Erythroblast (primary cell): ENCODE measurements around the gene CLCNKA.

Source experiments
- DNase-seq, 2 experiments: peaks; one replicate each; lab custom pipeline; 2025; lab: John Stamatoyannopoulos, UW
- GATA1 ChIP-seq: IDR thresholded peaks from 2 replicates; pipeline ENCODE4 v1.6.1; 2011; ENCODE audit warnings: low read depth, mild to moderate bottlenecking, control low read depth, low read length, moderate library complexity
- POLR2A ChIP-seq: IDR thresholded peaks from 2 replicates; pipeline ENCODE4 v1.6.1; 2011; ENCODE audit warnings: mild to moderate bottlenecking, low read length

CLCNKA gene

GRCh38 chr1:16009030-16009460 is 12.8 kb upstream of the CLCNKA start:
- DNase-seq: peak; percentile 66 to 84
- TF ChIP-seq GATA1 (no peak), POLR2A (no peak)

GRCh38 chr1:16009678-16010077 is 12.2 kb upstream of the CLCNKA start:
- no peak for DNase-seq
- TF ChIP-seq GATA1 (no peak), POLR2A (no peak)

- DNase-seq: no peak
- no peak for TF ChIP-seq POLR2A
- TF ChIP-seq GATA1: no peak
Observed at GRCh38 chr1:16010837-16011236, 11.0 kb upstream of the CLCNKA start.

GRCh38 chr1:16011936-16012589 is 9.8 kb upstream of the CLCNKA start:
- TF ChIP-seq GATA1: no peak
- no peak for TF ChIP-seq POLR2A
- no peak for DNase-seq

- peak; percentile 36 to 40 for DNase-seq
Observed at GRCh38 chr1:16012590-16013219, 9.1 kb upstream of the CLCNKA start.

GRCh38 chr1:16013220-16013907 is 8.5 kb upstream of the CLCNKA start:
- DNase-seq: peak; percentile 18 to 31
- TF ChIP-seq POLR2A (no peak), GATA1 (no peak)

More at GRCh38 chr1:16012590-16013219, 9.1 kb upstream of the CLCNKA start:
- TF ChIP-seq GATA1 (no peak), POLR2A (no peak)

- DNase-seq: no peak
- TF ChIP-seq POLR2A (no peak), GATA1 (no peak)
Observed at GRCh38 chr1:16013908-16014258, 8.0 kb upstream of the CLCNKA start.

GRCh38 chr1:16014509-16015482 is 7.0 kb upstream of the CLCNKA start:
- DNase-seq: no peak
- TF ChIP-seq GATA1 (no peak), POLR2A (no peak)

GRCh38 chr1:16015491-16015890 is 6.3 kb upstream of the CLCNKA start:
- TF ChIP-seq POLR2A (no peak), GATA1 (no peak)
- no peak for DNase-seq

GRCh38 chr1:16015960-16016901 is 5.6 kb upstream of the CLCNKA start:
- DNase-seq: no peak

GRCh38 chr1:16017076-16017460 is 4.8 kb upstream of the CLCNKA start:
- TF ChIP-seq GATA1 (no peak), POLR2A (no peak)
- DNase-seq: no peak

More at GRCh38 chr1:16015960-16016901, 5.6 kb upstream of the CLCNKA start:
- no peak for TF ChIP-seq POLR2A

- DNase-seq: no peak
- TF ChIP-seq GATA1: no peak
- no peak for TF ChIP-seq POLR2A
Observed at GRCh38 chr1:16017461-16018303, 4.2 kb upstream of the CLCNKA start, which contains the start of gene HSPB7. Gene HSPB7 (minus strand): TSS chr1:16018043. CDS start chr1:16017963, 80 bp downstream.
